Measurements from ENCODE around the gene GRXCR1. TPM values are rescaled to one million over a fixed set of nuclear protein-coding genes. Genes with fewer than 3 reads are reported as not detected.

The GRXCR1 gene
- total RNA-seq, 1 donor from 2014 or later = not detected

GRCh38 chr4:42923431-42923830 is 30.9 kb downstream of the GRXCR1 start:
- Mint-ChIP-seq H3K9me3 (ENCODE audit: unreplicated experiment) (no peaks in the 10 kb centered on the region), H3K4me3 (ENCODE audit: unreplicated experiment) (no peak overlapping the region), H3K27me3 (ENCODE audit: unreplicated experiment) (no peaks in the 10 kb centered on the region), H3K27ac (ENCODE audit: unreplicated experiment) (no peak overlapping the region), H3K36me3 (ENCODE audit: low read depth, unreplicated experiment) (no peaks in the 10 kb centered on the region), H3K4me1 (ENCODE audit: unreplicated experiment) (no peaks in the 10 kb centered on the region)
- TF ChIP-seq CTCF (IDR thresholded peaks at IDR 0.05; ENCODE audit: unreplicated experiment) = no peak
- no peak for DNase-seq (ENCODE audit: low spot score)

GRCh38 chr4:42925921-42926320 is 33.4 kb downstream of the GRXCR1 start:
- Mint-ChIP-seq H3K4me3 (ENCODE audit: unreplicated experiment) (no peak overlapping the region), H3K4me1 (ENCODE audit: unreplicated experiment) (no peaks in the 10 kb centered on the region), H3K36me3 (ENCODE audit: low read depth, unreplicated experiment) (no peaks in the 10 kb centered on the region), H3K27me3 (ENCODE audit: unreplicated experiment) (no peaks in the 10 kb centered on the region), H3K9me3 (ENCODE audit: unreplicated experiment) (no peaks in the 10 kb centered on the region), H3K27ac (ENCODE audit: unreplicated experiment) (no peak overlapping the region)
- DNase-seq (ENCODE audit: low spot score) = no peak
- no peak for TF ChIP-seq CTCF (IDR thresholded peaks at IDR 0.05; ENCODE audit: unreplicated experiment)

- Mint-ChIP-seq H3K4me1 (ENCODE audit: unreplicated experiment) (no peaks in the 10 kb centered on the region), H3K4me3 (ENCODE audit: unreplicated experiment) (no peak overlapping the region), H3K27ac (ENCODE audit: unreplicated experiment) (no peak overlapping the region), H3K9me3 (ENCODE audit: unreplicated experiment) (no peaks in the 10 kb centered on the region), H3K27me3 (ENCODE audit: unreplicated experiment) (no peaks in the 10 kb centered on the region), H3K36me3 (ENCODE audit: low read depth, unreplicated experiment) (no peaks in the 10 kb centered on the region)
- no peak for DNase-seq (ENCODE audit: low spot score)
- no peak for TF ChIP-seq CTCF (IDR thresholded peaks at IDR 0.05; ENCODE audit: unreplicated experiment)
These were observed 35.4 kb downstream of the GRXCR1 start for GRCh38 chr4:42927946-42928345.

GRCh38 chr4:42928582-42928981 is 36.1 kb downstream of the GRXCR1 start:
- Mint-ChIP-seq H3K27me3 (ENCODE audit: unreplicated experiment) (no peaks in the 10 kb centered on the region), H3K36me3 (ENCODE audit: low read depth, unreplicated experiment) (no peaks in the 10 kb centered on the region), H3K27ac (ENCODE audit: unreplicated experiment) (no peak overlapping the region), H3K4me3 (ENCODE audit: unreplicated experiment) (no peak overlapping the region), H3K4me1 (ENCODE audit: unreplicated experiment) (no peaks in the 10 kb centered on the region), H3K9me3 (ENCODE audit: unreplicated experiment) (no peaks in the 10 kb centered on the region)
- DNase-seq (ENCODE audit: low spot score) = no peak
- no peak for TF ChIP-seq CTCF (IDR thresholded peaks at IDR 0.05; ENCODE audit: unreplicated experiment)

- TF ChIP-seq CTCF (IDR thresholded peaks at IDR 0.05; ENCODE audit: unreplicated experiment) = no peak
- Mint-ChIP-seq H3K27ac (ENCODE audit: unreplicated experiment) (no peak overlapping the region), H3K4me1 (ENCODE audit: unreplicated experiment) (no peaks in the 10 kb centered on the region), H3K9me3 (ENCODE audit: unreplicated experiment) (no peaks in the 10 kb centered on the region), H3K27me3 (ENCODE audit: unreplicated experiment) (no peaks in the 10 kb centered on the region), H3K4me3 (ENCODE audit: unreplicated experiment) (no peak overlapping the region), H3K36me3 (ENCODE audit: low read depth, unreplicated experiment) (no peaks in the 10 kb centered on the region)
- DNase-seq (ENCODE audit: low spot score) = no peak
These were observed 49.7 kb downstream of the GRXCR1 start for GRCh38 chr4:42942216-42942615.
